GM15510 (cell line): ENCODE data around the gene P2RY6.

Experiments
- POLR2A ChIP-seq: IDR thresholded peaks from 3 replicates; pipeline ENCODE4 v1.6.1; 2011; ENCODE audit warnings: borderline replicate concordance; ENCODE audit not compliant: insufficient read length; ENCODE audit errors: extremely low read depth

P2RY6 gene

DNA sequence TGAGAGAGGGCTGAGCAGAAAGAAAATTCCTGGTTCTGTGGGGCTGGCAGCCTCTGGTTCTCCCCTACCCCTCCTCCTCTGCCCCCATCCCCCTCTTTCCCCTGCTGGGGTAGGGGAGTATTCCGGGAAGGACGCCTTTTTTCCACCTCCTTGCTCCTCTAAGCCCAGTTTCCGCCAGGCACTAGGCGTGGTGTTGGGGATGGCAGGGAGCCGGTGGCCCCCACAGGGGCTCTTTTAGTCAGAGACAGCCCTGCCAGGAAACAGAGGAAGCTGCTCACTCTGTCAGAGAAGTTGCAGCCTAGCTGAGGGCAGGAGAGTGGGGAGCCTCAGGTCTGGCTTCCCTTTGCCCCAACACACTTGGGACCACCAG is 20.4 kb downstream of the P2RY6 start:
- TF ChIP-seq POLR2A = no peak

DNA sequence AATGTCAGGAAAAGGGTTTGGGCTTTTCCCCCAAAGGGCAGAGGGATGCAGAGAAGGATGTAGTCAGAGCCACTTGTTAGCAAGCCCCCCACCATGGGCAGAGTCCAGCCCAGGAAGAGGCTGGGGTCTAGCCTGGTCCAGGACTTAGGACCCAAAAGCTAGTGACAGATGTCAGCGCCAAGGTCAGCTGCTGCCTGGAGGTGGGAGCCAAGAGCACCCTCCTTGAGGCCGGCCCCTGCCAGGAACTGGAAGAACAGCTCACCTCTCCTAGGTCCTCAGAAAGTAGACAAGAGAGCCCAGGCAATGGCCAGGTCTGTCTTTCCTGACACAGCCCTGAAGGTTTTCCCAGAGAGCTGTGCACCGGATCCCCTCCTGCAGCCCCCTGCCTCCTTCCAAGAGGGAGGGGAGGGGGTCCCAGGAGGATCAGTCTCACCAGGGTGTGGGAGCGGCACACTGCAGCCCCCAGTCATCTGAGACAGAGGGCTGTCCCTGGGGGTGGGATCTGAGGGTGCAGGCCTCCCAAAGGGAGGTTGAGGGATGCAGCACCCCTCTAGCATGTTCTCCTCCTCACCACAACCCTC is 21.3 kb downstream of the P2RY6 start:
- no peak for TF ChIP-seq POLR2A

DNA sequence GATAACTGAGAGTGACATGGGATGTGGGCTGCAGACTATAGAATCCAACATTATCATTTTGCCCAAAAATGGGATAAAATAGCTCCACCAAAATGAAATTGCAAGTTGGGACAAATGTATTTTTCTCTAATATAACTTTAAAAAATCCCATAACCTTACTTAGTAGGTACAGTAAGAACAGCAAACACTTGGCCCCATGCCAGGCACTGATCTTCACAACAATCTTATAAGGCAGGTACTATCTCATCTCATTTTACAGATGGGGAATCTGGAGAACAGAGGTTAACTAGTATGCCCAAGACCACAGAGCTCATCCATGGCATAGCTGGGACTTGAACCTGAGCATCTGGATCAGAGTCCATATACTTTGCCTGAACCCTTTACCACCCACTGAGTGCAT is 22.5 kb downstream of the P2RY6 start:
- no peak for TF ChIP-seq POLR2A

DNA sequence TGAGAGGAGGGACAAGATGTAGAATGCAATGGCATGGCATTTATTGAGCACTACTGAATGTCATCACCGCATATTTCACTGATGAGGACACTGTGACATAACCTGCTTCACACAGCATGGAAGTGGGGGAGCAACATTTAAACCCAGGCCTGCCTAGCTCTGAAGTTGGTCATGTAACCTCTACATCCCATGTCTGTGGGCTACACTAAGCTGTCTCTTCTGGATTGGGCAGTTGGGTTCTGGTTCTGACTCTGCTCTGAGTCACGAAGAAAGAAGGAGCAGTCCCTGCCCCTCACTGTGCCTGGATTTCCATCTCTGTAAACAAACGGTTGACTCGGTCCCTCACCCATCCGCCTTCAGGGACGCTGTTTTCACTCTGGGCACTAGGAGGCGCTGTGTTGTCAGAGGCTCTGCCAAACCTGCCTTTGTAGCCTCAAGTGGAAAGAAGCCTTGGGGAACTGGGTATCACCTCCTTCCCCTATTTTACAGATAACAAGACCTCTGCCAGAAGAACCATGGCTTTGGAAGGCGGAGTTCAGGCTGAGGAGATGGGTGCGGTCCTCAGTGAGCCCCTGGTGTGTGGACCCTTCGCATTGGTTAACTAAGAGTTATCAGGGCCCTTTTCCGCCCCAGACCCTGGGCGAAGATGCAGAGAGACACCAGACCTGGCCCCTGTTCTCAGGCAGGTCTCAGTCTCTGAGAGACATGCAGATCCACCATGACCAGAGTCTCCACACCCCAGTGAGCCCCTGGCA is 23.3 kb downstream of the P2RY6 start:
- no peak for TF ChIP-seq POLR2A

DNA sequence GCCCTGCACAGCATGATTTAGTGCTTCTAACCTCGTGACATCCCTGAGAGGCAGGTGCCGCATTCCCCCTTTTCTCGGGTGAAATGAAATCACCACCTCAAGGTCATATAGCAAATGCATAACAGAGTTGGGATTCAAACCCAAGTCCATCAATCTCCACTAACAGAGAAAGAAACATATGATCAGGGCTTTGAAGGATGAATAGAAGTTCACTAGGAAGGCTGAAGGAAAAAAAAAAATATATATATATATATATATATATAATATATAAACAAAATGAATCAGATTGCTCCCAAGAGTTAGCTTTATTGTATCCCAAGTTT is 23.8 kb downstream of the P2RY6 start:
- no peak for TF ChIP-seq POLR2A

DNA sequence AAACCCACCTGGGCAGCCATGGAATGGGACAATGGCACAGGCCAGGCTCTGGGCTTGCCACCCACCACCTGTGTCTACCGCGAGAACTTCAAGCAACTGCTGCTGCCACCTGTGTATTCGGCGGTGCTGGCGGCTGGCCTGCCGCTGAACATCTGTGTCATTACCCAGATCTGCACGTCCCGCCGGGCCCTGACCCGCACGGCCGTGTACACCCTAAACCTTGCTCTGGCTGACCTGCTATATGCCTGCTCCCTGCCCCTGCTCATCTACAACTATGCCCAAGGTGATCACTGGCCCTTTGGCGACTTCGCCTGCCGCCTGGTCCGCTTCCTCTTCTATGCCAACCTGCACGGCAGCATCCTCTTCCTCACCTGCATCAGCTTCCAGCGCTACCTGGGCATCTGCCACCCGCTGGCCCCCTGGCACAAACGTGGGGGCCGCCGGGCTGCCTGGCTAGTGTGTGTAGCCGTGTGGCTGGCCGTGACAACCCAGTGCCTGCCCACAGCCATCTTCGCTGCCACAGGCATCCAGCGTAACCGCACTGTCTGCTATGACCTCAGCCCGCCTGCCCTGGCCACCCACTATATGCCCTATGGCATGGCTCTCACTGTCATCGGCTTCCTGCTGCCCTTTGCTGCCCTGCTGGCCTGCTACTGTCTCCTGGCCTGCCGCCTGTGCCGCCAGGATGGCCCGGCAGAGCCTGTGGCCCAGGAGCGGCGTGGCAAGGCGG is 24.5 kb downstream of the P2RY6 start:
- TF ChIP-seq POLR2A = no peak

DNA sequence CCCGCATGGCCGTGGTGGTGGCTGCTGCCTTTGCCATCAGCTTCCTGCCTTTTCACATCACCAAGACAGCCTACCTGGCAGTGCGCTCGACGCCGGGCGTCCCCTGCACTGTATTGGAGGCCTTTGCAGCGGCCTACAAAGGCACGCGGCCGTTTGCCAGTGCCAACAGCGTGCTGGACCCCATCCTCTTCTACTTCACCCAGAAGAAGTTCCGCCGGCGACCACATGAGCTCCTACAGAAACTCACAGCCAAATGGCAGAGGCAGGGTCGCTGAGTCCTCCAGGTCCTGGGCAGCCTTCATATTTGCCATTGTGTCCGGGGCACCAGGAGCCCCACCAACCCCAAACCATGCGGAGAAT is 25.1 kb downstream of the P2RY6 start:
- no peak for TF ChIP-seq POLR2A

DNA sequence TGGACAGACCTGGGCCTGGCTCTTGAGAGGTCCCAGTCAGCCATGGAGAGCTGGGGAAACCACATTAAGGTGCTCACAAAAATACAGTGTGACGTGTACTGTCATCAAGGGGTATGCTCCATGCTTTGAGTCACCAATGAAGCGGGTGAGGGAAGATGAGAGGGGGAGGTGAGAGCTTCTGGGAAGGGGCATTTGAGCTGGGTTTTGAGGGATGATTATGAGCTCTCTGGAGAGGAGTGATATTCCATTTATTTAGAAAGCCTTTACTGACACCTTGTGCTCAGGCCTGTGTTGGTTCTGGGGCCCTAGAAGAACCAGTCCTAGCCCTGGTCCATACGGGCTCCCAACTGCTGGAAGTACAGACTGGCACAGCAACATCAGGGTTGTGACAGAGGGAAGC is 25.6 kb downstream of the P2RY6 start:
- TF ChIP-seq POLR2A = no peak

DNA sequence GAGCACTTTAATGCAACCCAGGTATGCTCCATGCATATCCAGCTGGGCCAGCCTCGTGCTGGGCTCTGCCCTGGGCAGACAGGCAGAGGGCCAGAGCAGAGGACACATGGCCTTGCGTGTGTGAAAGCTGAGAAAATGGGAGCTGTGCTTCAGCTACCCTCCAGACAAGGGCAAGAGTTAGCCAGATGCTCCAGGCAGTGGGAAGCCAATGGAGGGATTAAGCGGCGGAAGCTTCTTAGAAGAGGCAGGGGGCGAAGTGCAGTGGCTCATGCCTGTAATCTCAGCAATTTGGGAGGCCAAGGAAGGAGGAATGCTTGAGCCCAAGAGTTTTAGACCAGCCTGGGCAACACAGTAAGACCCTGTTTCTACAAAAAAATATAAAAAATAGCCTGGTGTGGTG is 26.1 kb downstream of the P2RY6 start:
- TF ChIP-seq POLR2A = no peak

DNA sequence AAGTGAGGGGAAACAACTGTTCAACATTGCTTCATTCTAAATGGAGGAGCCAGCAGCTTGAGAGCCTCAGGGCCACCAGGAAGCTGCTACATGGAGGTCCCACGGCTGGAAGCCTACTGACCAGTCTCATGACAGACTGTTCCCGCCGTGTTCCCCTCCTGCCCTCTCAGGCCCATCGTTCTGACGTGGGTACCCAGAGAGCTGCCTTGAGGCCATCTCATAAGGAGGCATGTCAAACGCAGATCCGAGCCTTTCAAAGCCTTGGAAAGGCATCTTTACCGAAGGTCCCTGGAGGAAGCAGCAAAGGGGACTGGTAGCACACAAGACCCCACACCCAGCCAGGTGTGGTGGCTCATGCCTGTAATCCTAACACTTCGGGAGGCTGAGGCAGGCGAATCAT is 27.6 kb downstream of the P2RY6 start:
- no peak for TF ChIP-seq POLR2A

DNA sequence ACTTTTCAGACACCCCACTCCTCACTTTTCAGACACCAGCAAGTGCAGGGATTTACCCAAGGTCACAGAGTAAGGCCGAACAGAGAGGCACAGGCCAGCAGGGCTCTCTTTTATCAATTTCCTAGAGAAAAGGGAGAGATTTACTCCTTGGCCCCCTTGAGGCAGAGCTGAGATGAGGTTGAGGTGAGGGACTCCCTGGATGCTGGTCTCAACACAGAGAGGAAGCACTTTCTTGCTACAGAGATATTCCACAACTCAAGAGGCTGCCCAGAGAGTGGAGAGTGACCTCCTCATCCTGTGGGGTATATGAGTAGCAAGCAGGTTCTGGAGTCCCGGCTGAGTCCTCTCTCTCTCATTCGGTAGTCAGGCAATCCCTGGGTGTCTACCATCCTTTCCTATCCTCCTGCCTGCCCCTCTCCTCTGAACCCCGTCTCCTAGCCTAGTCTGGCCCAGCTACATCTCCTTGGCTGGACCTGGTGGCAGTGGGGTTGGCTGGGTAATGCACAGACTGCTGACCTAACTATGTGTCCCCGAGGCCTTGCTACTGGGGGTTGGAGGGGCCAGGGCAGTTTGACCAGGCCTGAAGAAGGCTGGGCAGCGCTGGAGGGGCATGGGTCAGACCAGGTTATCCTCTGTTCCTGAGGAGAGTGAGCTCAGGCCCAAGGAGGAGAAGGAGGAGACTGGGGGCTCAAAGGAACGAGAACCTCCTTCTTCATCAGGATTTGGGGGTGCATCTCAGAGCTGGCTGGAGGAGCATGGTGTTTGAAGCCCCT is 34.1 kb downstream of the P2RY6 start:
- TF ChIP-seq POLR2A = no peak

DNA sequence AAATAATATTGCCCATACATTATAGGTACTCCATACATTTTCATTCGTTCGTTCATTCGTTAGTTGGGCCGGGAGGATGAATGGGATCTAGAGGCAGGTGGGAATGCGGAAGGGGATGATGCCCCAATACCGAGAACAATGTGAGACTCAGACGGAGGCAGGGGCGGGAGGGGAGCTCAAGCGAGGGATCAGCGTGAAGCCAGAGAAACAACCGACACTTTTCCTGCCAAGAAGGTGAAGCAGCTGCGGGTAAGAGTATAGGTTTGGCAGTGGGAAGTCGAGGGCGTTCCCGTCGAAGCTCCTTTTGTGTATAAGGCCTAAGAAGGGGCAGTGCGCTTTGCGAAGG is 34.8 kb downstream of the P2RY6 start:
- TF ChIP-seq POLR2A = no peak

DNA sequence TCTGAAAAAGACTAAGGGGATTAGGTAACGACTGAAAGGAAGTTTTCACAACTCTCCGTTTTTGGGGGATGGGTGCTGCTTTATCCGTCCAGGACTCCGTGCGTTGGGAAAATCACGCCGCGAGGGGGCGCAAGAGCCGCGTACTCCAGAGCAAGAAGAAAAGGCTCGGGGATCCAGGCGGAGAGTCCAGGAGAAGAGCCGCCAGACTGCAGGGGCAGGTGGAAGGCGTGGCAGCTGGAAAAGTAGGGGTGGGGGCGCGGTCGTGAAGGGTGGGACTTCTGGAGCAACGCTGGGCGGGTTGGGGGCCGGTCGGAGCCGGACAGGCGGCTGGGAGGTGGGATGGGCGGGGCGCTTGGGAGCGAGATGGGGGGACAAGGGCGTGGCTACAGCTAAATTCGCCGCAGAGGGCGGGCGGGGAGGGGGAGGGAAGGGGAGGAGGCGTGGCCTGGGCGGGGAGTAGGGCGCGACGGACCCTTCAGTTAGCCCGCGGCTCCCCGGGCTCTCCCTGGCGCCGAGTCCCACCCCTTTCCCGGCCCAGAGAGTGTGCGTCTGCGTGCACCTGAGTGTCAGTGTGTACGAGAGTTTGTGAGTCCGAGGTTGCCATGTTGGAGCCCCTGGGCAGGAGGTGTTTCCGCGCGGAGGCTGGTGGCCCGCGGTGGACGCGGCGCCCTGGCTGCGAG is 35.3 kb downstream of the P2RY6 start:
- peak; percentile 61 for TF ChIP-seq POLR2A

DNA sequence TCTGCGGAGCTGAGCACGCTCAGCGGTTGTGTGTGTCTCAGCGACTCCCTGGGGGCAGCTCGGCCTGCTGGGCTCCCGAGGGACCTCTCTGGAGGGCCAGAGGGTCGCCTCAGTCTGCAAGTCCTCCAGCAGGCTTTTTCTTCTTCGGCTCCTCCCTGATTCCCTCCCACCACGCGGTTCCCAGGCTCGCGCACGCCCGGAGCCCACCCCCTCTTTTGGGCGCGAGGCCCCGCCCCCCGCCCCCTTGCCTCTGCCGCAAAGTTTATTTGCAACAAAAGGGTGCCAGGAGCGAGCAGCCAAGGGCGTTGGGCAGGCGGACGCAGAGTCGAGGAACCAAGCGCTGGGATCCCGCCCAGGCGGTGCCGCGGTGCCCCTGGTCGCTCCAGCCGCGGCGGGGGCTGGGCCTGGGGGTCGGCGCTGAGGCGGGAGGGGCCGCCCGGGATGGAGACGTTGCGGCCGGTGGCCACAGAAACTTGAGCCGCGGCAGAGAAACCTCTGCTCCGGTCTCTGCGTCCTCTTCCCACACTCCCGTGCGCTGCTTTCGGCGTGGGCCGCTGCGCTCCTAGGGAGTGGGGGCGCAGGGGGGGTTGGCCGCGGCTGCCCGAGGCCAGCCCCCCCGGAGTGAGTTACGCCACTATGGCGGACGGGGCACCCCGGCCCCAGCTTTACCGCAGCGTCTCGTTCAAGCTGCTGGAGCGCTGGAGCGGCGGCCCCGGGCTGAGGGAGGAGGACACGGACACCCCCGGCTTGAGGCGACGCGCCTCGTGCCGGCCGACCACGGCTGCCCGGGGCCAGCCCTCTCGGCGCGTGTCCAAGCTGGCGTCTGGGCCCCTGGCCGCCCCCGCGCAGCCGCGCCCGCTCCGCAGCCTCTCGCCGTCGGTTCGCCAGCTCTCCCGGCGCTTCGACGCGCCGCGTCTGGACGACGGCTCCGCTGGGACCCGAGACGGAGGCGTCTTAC is 36.1 kb downstream of the P2RY6 start, which contains the start of gene ARHGEF17:
ARHGEF17 (plus strand) TSS at position 274 of the 958 bp plus-strand sequence; CDS start at position 637, 363 bp downstream.
- no peak for TF ChIP-seq POLR2A
